GM21381 (cell line): Measurements from ENCODE around the gene TPRN.

ENCODE experiments used
- ATAC-seq: cut with Tn5 transposase; IDR thresholded peaks from one replicate; pipeline ENCODE4 v1.9.1; 2021; ENCODE audit warnings: mild to moderate bottlenecking, moderate library complexity; ENCODE audit not compliant: unreplicated experiment

The TPRN gene

GRCh38 chr9:137213160-137214060 is 12.9 kb upstream of the TPRN start:
- no peak for ATAC-seq

- ATAC-seq, result no peak
These were observed 12.0 kb upstream of the TPRN start for GRCh38 chr9:137212520-137212919.

GRCh38 chr9:137211532-137211931 is 11.0 kb upstream of the TPRN start:
- no peak for ATAC-seq

GRCh38 chr9:137206602-137207001 is 6.1 kb upstream of the TPRN start:
- no peak for ATAC-seq

- ATAC-seq, result no peak
These were observed 4.9 kb upstream of the TPRN start, which contains the start of the genes NDOR1 and TMEM203 for GRCh38 chr9:137205126-137206069. Gene NDOR1 (plus strand): TSS chr9:137205700. CDS start chr9:137205778, 78 bp downstream. Gene TMEM203 (minus strand): TSS chr9:137205648. CDS start chr9:137205414, 234 bp downstream.

GRCh38 chr9:137204731-137205125 is 4.2 kb upstream of the TPRN start:
- ATAC-seq, result no peak

GRCh38 chr9:137202966-137203365 is 2.4 kb upstream of the TPRN start:
- ATAC-seq, result no peak

GRCh38 chr9:137201205-137201868 is 796 bp upstream of the TPRN start:
- ATAC-seq, result no peak

GRCh38 chr9:137199411-137200121 is 975 bp downstream of the TPRN start:
- ATAC-seq, result no peak

GRCh38 chr9:137198902-137199283 is 1.6 kb downstream of the TPRN start:
- no peak for ATAC-seq

GRCh38 chr9:137198051-137198901 is 2.3 kb downstream of the TPRN start:
- ATAC-seq, result no peak

- no peak for ATAC-seq
These were observed 4.9 kb downstream of the TPRN start for GRCh38 chr9:137195525-137196220.

GRCh38 chr9:137194909-137195308 is 5.6 kb downstream of the TPRN start:
- ATAC-seq, result no peak

GRCh38 chr9:137194388-137194787 is 6.2 kb downstream of the TPRN start:
- no peak for ATAC-seq

- ATAC-seq, result no peak
These were observed 6.8 kb downstream of the TPRN start for GRCh38 chr9:137193771-137194170.

- ATAC-seq, result no peak
These were observed 7.7 kb downstream of the TPRN start for GRCh38 chr9:137192859-137193258.

- ATAC-seq, result no peak
These were observed 8.1 kb downstream of the TPRN start for GRCh38 chr9:137192448-137192780.

GRCh38 chr9:137191691-137192447 is 8.7 kb downstream of the TPRN start:
- ATAC-seq, result no peak
